ENCODE results near the gene BAAT. TPM values are rescaled to one million over a fixed set of nuclear protein-coding genes. Genes with fewer than 3 reads are reported as not detected.
"Not testable (repeated sequence)": the region's sequence is repeated elsewhere in the genome, so short reads cannot be mapped to it uniquely, and the experiment has no call there.

Gene BAAT
- total RNA-seq, 2 donors from 2014 or later, result not detected

DNA sequence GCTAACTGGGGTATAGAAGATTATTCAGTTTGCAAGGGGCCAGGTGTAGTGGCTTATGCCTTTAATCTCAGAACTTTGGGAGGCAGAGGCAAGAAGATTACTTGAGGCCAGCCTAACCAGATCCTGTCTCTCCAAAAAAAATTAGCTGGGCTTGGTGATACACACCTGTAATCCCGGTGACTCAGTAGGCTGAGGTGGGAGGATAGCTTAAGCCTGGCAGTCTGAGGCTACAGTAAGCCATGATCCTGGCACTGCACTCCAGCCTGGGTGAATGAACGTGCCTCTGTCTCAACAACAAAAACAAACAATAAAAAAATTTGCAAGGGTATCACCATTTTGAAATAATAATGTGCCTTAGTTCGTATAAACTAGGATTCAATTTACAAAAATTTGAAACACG is 51.3 kb downstream of the BAAT start:
- no peak overlapping the region for H3K27ac ChIP-seq (ENCODE audit: low read depth, low read length)
- Mint-ChIP-seq H3K4me3 (no peak overlapping the region), H3K4me1 (no peaks in the 10 kb centered on the region), H3K27ac (no peak overlapping the region), H3K36me3 (ENCODE audit: low read depth) (no peaks in the 10 kb centered on the region), H3K27me3 (ENCODE audit: insufficient read depth) (no peaks in the 10 kb centered on the region), H3K9me3 (peaks cover 3% of the 10 kb centered on the region)
- TF ChIP-seq, protein P1, sequence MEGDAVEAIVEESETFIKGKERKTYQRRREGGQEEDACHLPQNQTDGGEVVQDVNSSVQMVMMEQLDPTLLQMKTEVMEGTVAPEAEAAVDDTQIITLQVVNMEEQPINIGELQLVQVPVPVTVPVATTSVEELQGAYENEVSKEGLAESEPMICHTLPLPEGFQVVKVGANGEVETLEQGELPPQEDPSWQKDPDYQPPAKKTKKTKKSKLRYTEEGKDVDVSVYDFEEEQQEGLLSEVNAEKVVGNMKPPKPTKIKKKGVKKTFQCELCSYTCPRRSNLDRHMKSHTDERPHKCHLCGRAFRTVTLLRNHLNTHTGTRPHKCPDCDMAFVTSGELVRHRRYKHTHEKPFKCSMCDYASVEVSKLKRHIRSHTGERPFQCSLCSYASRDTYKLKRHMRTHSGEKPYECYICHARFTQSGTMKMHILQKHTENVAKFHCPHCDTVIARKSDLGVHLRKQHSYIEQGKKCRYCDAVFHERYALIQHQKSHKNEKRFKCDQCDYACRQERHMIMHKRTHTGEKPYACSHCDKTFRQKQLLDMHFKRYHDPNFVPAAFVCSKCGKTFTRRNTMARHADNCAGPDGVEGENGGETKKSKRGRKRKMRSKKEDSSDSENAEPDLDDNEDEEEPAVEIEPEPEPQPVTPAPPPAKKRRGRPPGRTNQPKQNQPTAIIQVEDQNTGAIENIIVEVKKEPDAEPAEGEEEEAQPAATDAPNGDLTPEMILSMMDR (conservative IDR thresholded peaks at IDR 0.05), result no peak
- no peak overlapping the region for H3K4me3 ChIP-seq (ENCODE audit: low read length)
- H3K27me3 ChIP-seq (ENCODE audit: control insufficient read depth, insufficient read depth, low read length, poor library complexity, severe bottlenecking), result no peaks in the 10 kb centered on the region
- 98 to 100% methylated on average over 3 to 4 of the region's 4 CpGs for WGBS, 2 experiments (ENCODE audit: insufficient coverage in 1 of 2, insufficient read length in 1 of 2)
- DNase-seq, result no peak
- H3K9me3 ChIP-seq (ENCODE audit: control insufficient read depth, low read length), result peaks cover 8% of the 10 kb centered on the region
- H3K36me3 ChIP-seq (ENCODE audit: control insufficient read depth, insufficient read depth, low read length), result no peaks in the 10 kb centered on the region
- no peak overlapping the region for H3K9ac ChIP-seq (ENCODE audit: extremely low read depth, low read length, poor library complexity, severe bottlenecking)
- no peaks in the 10 kb centered on the region for H3K4me1 ChIP-seq (ENCODE audit: control insufficient read depth, insufficient read depth, low read length)

DNA sequence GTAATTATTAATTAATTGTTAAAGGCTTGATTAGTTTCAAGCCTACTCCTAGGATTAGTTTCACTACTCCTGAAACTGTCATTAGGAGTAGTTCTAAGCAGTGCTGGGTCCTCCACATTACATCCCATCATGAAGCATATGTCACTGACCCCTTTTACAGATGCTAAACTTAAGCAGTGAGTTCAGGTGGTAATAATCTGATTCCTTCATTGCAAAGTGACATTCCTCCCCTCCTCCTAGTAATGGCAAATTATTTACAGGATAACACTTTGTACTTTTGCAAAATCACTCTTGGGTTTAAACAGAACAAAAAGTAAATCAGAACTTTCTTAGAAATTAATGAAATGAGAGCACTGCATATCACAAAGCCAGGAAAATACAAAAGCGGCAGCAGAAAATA is 52.4 kb downstream of the BAAT start:
- no peaks in the 10 kb centered on the region for H3K36me3 ChIP-seq (ENCODE audit: control insufficient read depth, insufficient read depth, low read length)
- H3K4me3 Mint-ChIP-seq, result no peak overlapping the region
- H3K4me3 ChIP-seq (ENCODE audit: low read length), result no peak overlapping the region
- 100% methylated on average over 1 of the region's 1 CpG; no CpG with 5 or more reads in 1 of the 2 experiments for WGBS, 2 experiments (ENCODE audit: insufficient coverage in 1 of 2, insufficient read length in 1 of 2)
- H3K9me3 ChIP-seq (ENCODE audit: control insufficient read depth, low read length), result peaks cover 19% of the 10 kb centered on the region
- H3K27ac ChIP-seq (ENCODE audit: low read depth, low read length), result no peak overlapping the region
- TF ChIP-seq, protein P1 (conservative IDR thresholded peaks at IDR 0.05), result no peak
- H3K9me3 Mint-ChIP-seq, result peaks cover 10% of the 10 kb centered on the region
- peaks cover 4% of the 10 kb centered on the region for H3K36me3 Mint-ChIP-seq (ENCODE audit: low read depth)
- no peak overlapping the region for H3K9ac ChIP-seq (ENCODE audit: extremely low read depth, low read length, poor library complexity, severe bottlenecking)
- no peak for DNase-seq
- no peaks in the 10 kb centered on the region for H3K4me1 ChIP-seq (ENCODE audit: control insufficient read depth, insufficient read depth, low read length)
- H3K4me1 Mint-ChIP-seq, result no peaks in the 10 kb centered on the region
- H3K27me3 Mint-ChIP-seq (ENCODE audit: insufficient read depth), result no peaks in the 10 kb centered on the region
- no peaks in the 10 kb centered on the region for H3K27me3 ChIP-seq (ENCODE audit: control insufficient read depth, insufficient read depth, low read length, poor library complexity, severe bottlenecking)
- no peak overlapping the region for H3K27ac Mint-ChIP-seq

DNA sequence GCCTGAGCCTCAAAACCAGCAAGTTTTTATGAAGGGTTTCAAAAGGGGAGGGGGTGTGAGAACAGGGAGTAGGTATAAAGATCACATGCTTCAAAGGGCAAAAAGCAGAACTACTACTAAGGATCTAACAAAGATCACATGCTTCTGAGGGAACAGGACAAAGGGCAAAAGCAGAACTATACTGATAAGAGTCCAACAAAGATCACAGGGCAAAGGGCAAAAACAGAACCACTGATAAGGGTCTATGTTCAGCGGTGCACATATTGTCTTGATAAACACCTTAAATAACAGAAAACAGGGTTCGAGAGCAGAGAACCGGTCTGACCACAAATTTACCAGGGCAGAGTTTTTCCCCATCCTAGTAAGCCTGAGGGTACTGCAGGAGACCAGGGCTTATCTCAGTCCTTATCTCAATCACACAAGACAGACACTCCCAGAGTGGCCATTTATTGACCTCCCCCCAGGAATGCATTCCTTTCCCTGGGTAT is 57.3 kb downstream of the BAAT start:
- not testable (repeated sequence) for H3K4me1 ChIP-seq (ENCODE audit: control insufficient read depth, insufficient read depth, low read length); H3K27ac Mint-ChIP-seq; H3K4me1 Mint-ChIP-seq; H3K36me3 ChIP-seq (ENCODE audit: control insufficient read depth, insufficient read depth, low read length); H3K9ac ChIP-seq (ENCODE audit: extremely low read depth, low read length, poor library complexity, severe bottlenecking); H3K27me3 ChIP-seq (ENCODE audit: control insufficient read depth, insufficient read depth, low read length, poor library complexity, severe bottlenecking); H3K36me3 Mint-ChIP-seq (ENCODE audit: low read depth); DNase-seq; H3K27ac ChIP-seq (ENCODE audit: low read depth, low read length); H3K27me3 Mint-ChIP-seq (ENCODE audit: insufficient read depth); H3K4me3 Mint-ChIP-seq
- peaks cover 27% of the 10 kb centered on the region for H3K9me3 ChIP-seq (ENCODE audit: control insufficient read depth, low read length)
- H3K9me3 Mint-ChIP-seq, result peaks cover 21% of the 10 kb centered on the region
- 79 to 93% methylated on average over 2 to 3 of the region's 3 CpGs for WGBS, 2 experiments (ENCODE audit: insufficient coverage in 1 of 2, insufficient read length in 1 of 2)
- H3K4me3 ChIP-seq (ENCODE audit: low read length), result peak overlapping the region; percentile 41

DNA sequence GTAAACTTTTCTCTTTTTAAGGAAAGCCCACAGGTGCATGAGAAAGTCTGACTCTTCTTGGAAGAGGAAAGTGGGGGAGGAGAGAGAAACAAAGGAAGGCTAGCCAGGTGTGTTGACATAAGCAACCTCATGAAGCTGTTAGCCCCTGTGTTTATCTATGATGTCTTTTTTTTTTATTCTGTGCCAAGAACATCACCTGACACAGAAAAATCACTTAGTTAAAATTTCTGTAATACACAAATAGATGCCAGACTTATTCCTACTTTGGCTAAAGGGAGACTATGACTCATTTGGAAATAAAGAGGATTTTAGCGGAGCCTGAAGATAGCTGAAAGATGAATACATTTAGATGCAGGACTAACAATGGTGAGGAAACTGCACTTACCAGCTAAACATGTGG is 58.3 kb downstream of the BAAT start:
- Histone ChIP-seq H3K27ac (ENCODE audit: low read depth, low read length) (no peak overlapping the region), H3K9ac (ENCODE audit: extremely low read depth, low read length, poor library complexity, severe bottlenecking) (no peak overlapping the region), H3K27me3 (ENCODE audit: control insufficient read depth, insufficient read depth, low read length, poor library complexity, severe bottlenecking) (no peaks in the 10 kb centered on the region), H3K36me3 (ENCODE audit: control insufficient read depth, insufficient read depth, low read length) (no peaks in the 10 kb centered on the region), H3K4me3 (ENCODE audit: low read length) (peak overlapping the region; percentile 59), H3K4me1 (ENCODE audit: control insufficient read depth, insufficient read depth, low read length) (no peaks in the 10 kb centered on the region), H3K9me3 (ENCODE audit: control insufficient read depth, low read length) (peaks cover 27% of the 10 kb centered on the region)
- H3K4me3 Mint-ChIP-seq, result no peak overlapping the region
- H3K4me1 Mint-ChIP-seq, result peaks cover 3% of the 10 kb centered on the region
- no peak for DNase-seq
- no peaks in the 10 kb centered on the region for H3K27me3 Mint-ChIP-seq (ENCODE audit: insufficient read depth)
- peaks cover 21% of the 10 kb centered on the region for H3K9me3 Mint-ChIP-seq
- TF ChIP-seq, protein P1 (conservative IDR thresholded peaks at IDR 0.05), result no peak
- WGBS, 2 experiments (ENCODE audit: insufficient coverage in 1 of 2, insufficient read length in 1 of 2), result 93 to 100% methylated on average over 1 of the region's 1 CpG
- H3K36me3 Mint-ChIP-seq (ENCODE audit: low read depth), result peaks cover 8% of the 10 kb centered on the region
- no peak overlapping the region for H3K27ac Mint-ChIP-seq

Data from endodermal cell (in vitro differentiated cells).